MM.1S (cell line): ENCODE data around the gene SSUH2.

Source experiments
- DNase-seq: peaks from one replicate; pipeline ENCODE4 v3.0.0-alpha.2; 2015
- H2AFZ ChIP-seq: fragments of 300-600 bp; sonication (generic); 2 replicates; pipeline ENCODE4 v1.6.0; 2016; ENCODE audit warnings: antibody characterized with exemption, low read length
- H3F3A ChIP-seq: fragments of 300-600 bp; sonication (generic); 2 replicates; pipeline ENCODE4 v1.6.1; 2016; ENCODE audit warnings: mild to moderate bottlenecking, antibody characterized with exemption, low read length, moderate library complexity, mixed read lengths; ENCODE audit not compliant: insufficient read depth
- H3K27ac ChIP-seq: fragments of 300-600 bp; sonication (generic); 2 replicates; pipeline ENCODE4 v1.5.1; 2016; ENCODE audit warnings: mild to moderate bottlenecking, low read length
- H3K27me3 ChIP-seq: fragments of 300-600 bp; sonication (generic); replicated peaks from 2 replicates; pipeline ENCODE4 v1.6.0; 2016; ENCODE audit warnings: low read length; ENCODE audit not compliant: insufficient read depth
- H3K36me3 ChIP-seq: fragments of 300-600 bp; sonication (generic); replicated peaks from 2 replicates; pipeline ENCODE4 v1.6.1; 2016; ENCODE audit warnings: mild to moderate bottlenecking, low read length, mixed read lengths; ENCODE audit not compliant: insufficient read depth
- H3K4me1 ChIP-seq: fragments of 300-600 bp; sonication (generic); 2 replicates; pipeline ENCODE4 v1.6.1; 2016; ENCODE audit warnings: low read length, mixed read lengths
- H3K4me2 ChIP-seq: fragments of 300-600 bp; sonication (generic); 2 replicates; pipeline ENCODE4 v1.6.0; 2016; ENCODE audit warnings: low read depth, low read length
- H3K4me3 ChIP-seq: fragments of 300-600 bp; sonication (generic); 2 replicates; pipeline ENCODE4 v1.5.1; 2016; ENCODE audit warnings: low read length, mixed read lengths
- H3K79me2 ChIP-seq: fragments of 300-600 bp; sonication (generic); 2 replicates; pipeline ENCODE4 v1.6.1; 2016; ENCODE audit warnings: mixed run types, low read length, mixed read lengths
- H3K9ac ChIP-seq: fragments of 300-600 bp; sonication (generic); 2 replicates; pipeline ENCODE4 v1.6.1; 2016; ENCODE audit warnings: low read length, mixed read lengths
- H3K9me2 ChIP-seq: fragments of 300-600 bp; sonication (generic); replicated peaks from 2 replicates; pipeline ENCODE4 v1.6.1; 2016; ENCODE audit warnings: mild to moderate bottlenecking, low read length, mixed read lengths; ENCODE audit not compliant: insufficient read depth
- H3K9me3 ChIP-seq: fragments of 300-600 bp; sonication (generic); replicated peaks from 2 replicates; pipeline ENCODE4 v1.6.1; 2016; ENCODE audit warnings: mild to moderate bottlenecking, low read length, mixed read lengths; ENCODE audit not compliant: insufficient read depth
- H4K20me1 ChIP-seq: fragments of 300-600 bp; sonication (generic); 2 replicates; pipeline ENCODE4 v1.6.1; 2016; ENCODE audit warnings: mild to moderate bottlenecking, low read length, moderate library complexity, mixed read lengths; ENCODE audit not compliant: insufficient read depth
- EZH2 ChIP-seq: fragments of 300-600 bp; sonication (generic); optimal IDR thresholded peaks from 2 replicates; pipeline ENCODE3; 2017; ENCODE audit warnings: low read depth, mild to moderate bottlenecking, antibody characterized with exemption, low read length, mixed read lengths
- EZH2phosphoT487 ChIP-seq: fragments of 300-600 bp; sonication (generic); IDR thresholded peaks from 2 replicates; pipeline ENCODE4 v1.6.1; 2018; ENCODE audit warnings: antibody characterized with exemption, low read length
- TF ChIP-seq, protein P1 (sequence below): fragments of 300-600 bp; sonication (generic); IDR thresholded peaks from 2 replicates; pipeline ENCODE4 v1.5.1; 2016; ENCODE audit warnings: antibody characterized with exemption, low read length, mixed read lengths

SSUH2 gene

DNA sequence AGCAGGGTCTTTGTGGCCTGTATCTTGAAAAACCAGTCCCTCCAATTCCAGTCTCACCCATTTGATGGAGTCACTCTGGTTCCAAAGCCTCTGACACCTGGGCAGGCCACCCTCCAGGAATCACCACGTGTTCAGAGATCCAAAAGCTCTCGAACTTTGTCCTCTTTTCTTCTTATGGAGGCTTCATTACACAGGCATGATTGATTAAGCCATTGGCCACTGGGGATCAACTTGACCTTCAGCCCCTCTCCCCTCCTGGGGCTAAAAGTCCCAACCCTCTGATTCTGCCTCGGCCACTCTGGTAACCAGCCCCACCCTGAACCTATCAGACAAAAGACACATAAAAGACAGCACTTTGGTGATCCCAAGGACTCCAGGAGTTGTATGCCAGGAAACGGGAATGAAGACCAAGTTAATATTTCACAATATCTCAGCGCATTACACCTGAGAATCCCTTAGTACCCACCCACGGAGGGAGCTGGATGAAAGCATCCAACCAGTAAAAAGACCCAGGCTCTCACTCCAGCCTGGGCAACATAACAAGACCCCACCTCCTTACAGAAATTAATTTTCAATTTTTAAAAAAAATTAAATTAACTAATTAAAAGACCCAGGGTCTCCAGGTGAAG lies 23.0 kb upstream of the SSUH2 start:
- Histone ChIP-seq H4K20me1 (no peaks in the 10 kb centered on the region), H3K4me3 (no peak overlapping the region), H3K9me2 (no peaks in the 10 kb centered on the region), H3K79me2 (no peaks in the 10 kb centered on the region), H2AFZ (no peak overlapping the region), H3K27me3 (no peaks in the 10 kb centered on the region), H3K4me1 (peaks cover 26% of the 10 kb centered on the region), H3K27ac (no peak overlapping the region), H3K9ac (no peak overlapping the region), H3K4me2 (no peak overlapping the region), H3K9me3 (no peaks in the 10 kb centered on the region), H3F3A (no peaks in the 10 kb centered on the region), H3K36me3 (no peaks in the 10 kb centered on the region)
- DNase-seq, result no peak
- TF ChIP-seq EZH2phosphoT487 (no peak), EZH2 (no peak)
- TF ChIP-seq, protein P1, sequence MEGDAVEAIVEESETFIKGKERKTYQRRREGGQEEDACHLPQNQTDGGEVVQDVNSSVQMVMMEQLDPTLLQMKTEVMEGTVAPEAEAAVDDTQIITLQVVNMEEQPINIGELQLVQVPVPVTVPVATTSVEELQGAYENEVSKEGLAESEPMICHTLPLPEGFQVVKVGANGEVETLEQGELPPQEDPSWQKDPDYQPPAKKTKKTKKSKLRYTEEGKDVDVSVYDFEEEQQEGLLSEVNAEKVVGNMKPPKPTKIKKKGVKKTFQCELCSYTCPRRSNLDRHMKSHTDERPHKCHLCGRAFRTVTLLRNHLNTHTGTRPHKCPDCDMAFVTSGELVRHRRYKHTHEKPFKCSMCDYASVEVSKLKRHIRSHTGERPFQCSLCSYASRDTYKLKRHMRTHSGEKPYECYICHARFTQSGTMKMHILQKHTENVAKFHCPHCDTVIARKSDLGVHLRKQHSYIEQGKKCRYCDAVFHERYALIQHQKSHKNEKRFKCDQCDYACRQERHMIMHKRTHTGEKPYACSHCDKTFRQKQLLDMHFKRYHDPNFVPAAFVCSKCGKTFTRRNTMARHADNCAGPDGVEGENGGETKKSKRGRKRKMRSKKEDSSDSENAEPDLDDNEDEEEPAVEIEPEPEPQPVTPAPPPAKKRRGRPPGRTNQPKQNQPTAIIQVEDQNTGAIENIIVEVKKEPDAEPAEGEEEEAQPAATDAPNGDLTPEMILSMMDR, result no peak

DNA sequence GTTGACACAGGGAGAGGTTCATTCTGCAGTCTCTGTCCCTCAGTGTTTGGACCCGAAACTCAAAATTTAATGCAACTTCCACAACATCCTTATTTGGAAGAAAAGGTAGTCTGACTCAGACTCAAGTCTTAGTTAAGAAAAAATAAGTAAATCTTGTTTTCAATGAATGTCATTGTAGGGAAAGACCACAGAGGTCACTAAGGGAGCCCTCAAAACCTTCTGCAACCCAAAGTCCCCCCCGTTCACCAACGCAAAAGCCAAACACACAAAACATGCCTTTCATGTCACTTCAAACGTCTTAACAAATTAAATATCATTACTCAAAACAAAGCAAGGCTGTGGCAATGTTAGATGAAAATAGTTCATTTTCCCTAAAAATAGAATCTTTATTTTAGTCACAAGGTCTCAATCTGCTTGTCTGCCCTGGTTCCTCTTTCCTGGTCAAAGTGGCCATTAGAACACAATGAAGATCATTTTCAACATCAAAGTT lies 20.9 kb upstream of the SSUH2 start:
- Histone ChIP-seq H3F3A (no peaks in the 10 kb centered on the region), H2AFZ (0 out of 2 replicates have a peak overlapping the region, but pooled peaks have one; percentile 3), H3K4me1 (peaks cover 30% of the 10 kb centered on the region), H3K9ac (peak overlapping the region; percentile 19; the same call in 1 of the 2 replicates), H3K4me3 (no peak overlapping the region), H3K79me2 (no peaks in the 10 kb centered on the region), H3K4me2 (peak overlapping the region; percentile 37), H3K27me3 (no peaks in the 10 kb centered on the region), H3K36me3 (no peaks in the 10 kb centered on the region), H3K9me2 (no peaks in the 10 kb centered on the region), H4K20me1 (no peaks in the 10 kb centered on the region), H3K9me3 (no peaks in the 10 kb centered on the region), H3K27ac (peak overlapping the region; percentile 66; the same call in 1 of the 2 replicates)
- TF ChIP-seq EZH2phosphoT487, result no peak
- TF ChIP-seq, protein P1, result no peak
- TF ChIP-seq EZH2, result no peak
- DNase-seq, result peak; percentile 25

DNA sequence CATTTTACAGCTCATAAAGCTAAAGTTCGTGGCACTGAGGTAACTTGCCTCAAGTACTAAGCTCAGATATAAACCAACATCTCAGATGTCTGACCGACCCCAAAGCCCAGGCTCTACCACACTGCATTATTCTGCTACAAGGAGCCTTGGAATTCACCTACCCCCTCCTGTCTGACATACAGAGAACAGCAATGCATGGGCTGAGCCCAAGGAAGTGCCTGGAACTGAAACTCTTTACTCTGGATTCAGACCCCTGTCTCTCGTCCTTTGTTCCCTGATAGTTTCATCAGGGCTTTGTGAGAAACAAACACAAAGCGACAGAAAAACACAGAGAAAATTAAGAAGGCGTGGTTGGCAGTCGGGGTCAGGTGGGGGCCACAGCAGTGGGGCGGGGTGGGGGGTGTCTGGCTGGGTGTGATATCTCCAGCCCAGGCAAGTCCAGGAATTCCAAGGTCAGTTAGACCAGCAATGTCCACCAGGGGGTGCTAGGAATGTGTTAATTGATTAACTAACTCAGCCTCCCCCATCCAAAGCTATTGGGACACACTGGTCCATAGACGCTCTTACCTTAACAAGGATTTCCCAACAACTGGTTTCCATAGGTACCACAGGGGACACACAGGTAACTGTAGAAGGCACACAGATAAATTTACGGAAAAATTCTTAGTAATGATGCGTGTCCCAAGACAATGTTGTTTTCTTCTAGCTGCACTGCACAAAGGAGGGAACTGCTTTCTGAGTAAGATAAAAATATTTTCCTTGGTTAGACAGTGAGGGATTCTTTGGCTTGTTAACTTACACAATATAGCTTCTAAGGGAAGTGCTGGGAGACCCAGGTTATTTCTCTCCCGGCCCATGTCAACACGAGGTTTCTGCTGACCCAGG lies 18.8 kb upstream of the SSUH2 start:
- peak; percentile 54 for DNase-seq
- Histone ChIP-seq H3F3A (peaks cover 9% of the 10 kb centered on the region), H2AFZ (no peak overlapping the region), H3K4me3 (no peak overlapping the region), H3K4me2 (no peak overlapping the region), H3K79me2 (no peaks in the 10 kb centered on the region), H3K36me3 (no peaks in the 10 kb centered on the region), H3K27me3 (no peaks in the 10 kb centered on the region), H3K9me2 (no peaks in the 10 kb centered on the region), H3K27ac (no peak overlapping the region), H3K4me1 (peaks cover 49% of the 10 kb centered on the region), H3K9me3 (no peaks in the 10 kb centered on the region), H4K20me1 (no peaks in the 10 kb centered on the region), H3K9ac (no peak overlapping the region)
- TF ChIP-seq EZH2 (no peak), EZH2phosphoT487 (no peak)
- TF ChIP-seq, protein P1, result peak; percentile 48
